HUES48 (cell line): ENCODE results near the gene PTPRN2.

Experiments used
- H3K27ac ChIP-seq: one replicate; pipeline ENCODE4 v1.7.0; 2013; ENCODE audit warnings: low read depth, low read length, inconsistent platforms
- H3K27me3 ChIP-seq: 2 replicates; pipeline ENCODE4 v1.6.1; 2013; ENCODE audit warnings: mild to moderate bottlenecking, low read length; ENCODE audit not compliant: control insufficient read depth, insufficient read depth
- H3K36me3 ChIP-seq: 2 replicates; pipeline ENCODE4 v1.6.1; 2013; ENCODE audit warnings: low read length; ENCODE audit not compliant: control insufficient read depth, insufficient read depth
- H3K4me1 ChIP-seq: 2 replicates; pipeline ENCODE4 v1.6.1; 2013; ENCODE audit warnings: mild to moderate bottlenecking, low read length; ENCODE audit not compliant: control insufficient read depth, insufficient read depth
- H3K4me3 ChIP-seq: 2 replicates; pipeline ENCODE4 v1.5.1; 2013; ENCODE audit warnings: mild to moderate bottlenecking, low read depth, low read length
- H3K9ac ChIP-seq: 2 replicates; pipeline ENCODE4 v1.6.1; 2013; ENCODE audit warnings: mild to moderate bottlenecking, low read depth, low read length, moderate library complexity
- H3K9me3 ChIP-seq: 2 replicates; pipeline ENCODE4 v1.6.1; 2013; ENCODE audit warnings: low read length; ENCODE audit not compliant: control insufficient read depth, insufficient read depth

Gene PTPRN2

DNA sequence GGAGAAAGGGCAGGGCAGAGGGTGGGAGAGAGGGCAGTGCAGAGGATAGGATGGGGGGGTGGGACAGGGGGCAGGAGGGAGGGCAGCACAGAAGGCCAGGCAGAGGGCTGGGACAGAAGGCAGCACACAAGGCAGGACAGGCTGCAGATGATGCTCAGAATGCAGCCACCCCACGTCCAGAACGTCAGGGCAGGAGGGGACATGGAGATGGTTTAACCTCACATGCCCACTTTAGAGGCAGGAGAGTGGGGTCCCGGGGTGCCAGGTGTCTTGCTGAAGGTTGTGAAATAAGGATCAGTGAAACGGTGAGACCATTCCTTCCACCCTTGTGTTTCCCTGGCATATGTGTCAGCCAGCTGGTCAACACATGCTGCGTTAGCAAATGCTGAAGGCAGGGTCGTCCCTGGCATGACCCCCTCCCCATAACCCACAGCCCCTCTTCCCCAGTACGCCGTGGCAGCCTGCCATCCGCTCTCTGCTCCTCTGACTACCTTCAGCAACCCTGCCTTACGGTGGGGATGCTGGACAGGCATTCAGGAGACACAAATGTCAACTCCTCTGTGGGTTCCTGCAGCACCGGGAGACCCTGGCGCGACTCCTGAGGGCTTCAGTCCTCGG is 658.7 kb downstream of the PTPRN2 start:
- H3K4me3 ChIP-seq, result no peak overlapping the region
- peaks cover 11% of the 10 kb centered on the region; the same call in 1 of the 2 replicates for H3K9me3 ChIP-seq
- no peaks in the 10 kb centered on the region for H3K4me1 ChIP-seq
- no peak overlapping the region for H3K9ac ChIP-seq
- H3K36me3 ChIP-seq, result no peaks in the 10 kb centered on the region
- no peaks in the 10 kb centered on the region for H3K27me3 ChIP-seq
- no peak overlapping the region for H3K27ac ChIP-seq

GRCh38 chr7:157928171-157928794 is 659.3 kb downstream of the PTPRN2 start:
- Histone ChIP-seq H3K9ac (no peak overlapping the region), H3K9me3 (peaks cover 7% of the 10 kb centered on the region; the same call in 1 of the 2 replicates), H3K27me3 (no peaks in the 10 kb centered on the region), H3K27ac (no peak overlapping the region), H3K4me1 (no peaks in the 10 kb centered on the region), H3K36me3 (no peaks in the 10 kb centered on the region), H3K4me3 (no peak overlapping the region)

DNA sequence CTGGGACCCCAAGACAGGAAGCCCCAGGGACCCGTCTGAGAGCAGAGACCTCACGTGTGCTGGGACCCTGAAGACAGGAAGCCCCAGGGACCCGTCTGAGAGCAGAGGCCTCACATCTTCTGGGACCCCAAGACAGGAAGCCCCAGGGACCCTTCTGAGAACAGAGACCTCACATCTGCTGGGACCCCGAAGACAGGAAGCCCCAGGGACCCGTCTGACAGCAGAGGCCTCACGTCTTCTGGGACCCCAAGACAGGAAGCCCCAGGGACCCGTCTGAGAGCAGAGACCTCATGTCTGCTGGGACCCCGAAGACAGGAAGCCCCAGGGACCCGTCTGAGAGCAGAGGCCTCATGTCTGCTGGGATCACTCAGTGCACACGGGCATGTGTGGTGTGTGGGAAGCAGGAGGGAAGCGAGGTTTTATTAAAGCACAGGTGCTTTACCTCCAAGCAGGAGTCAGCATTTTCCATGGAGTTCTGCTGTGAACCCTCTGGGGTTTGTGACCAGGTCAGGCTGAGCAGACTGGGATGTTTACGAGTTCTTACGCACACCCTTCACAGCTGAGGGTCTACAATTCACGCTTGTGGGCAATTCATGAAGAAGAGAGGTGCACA is 660.2 kb downstream of the PTPRN2 start:
- H3K4me1 ChIP-seq, result no peaks in the 10 kb centered on the region
- H3K27ac ChIP-seq, result no peak overlapping the region
- no peaks in the 10 kb centered on the region for H3K27me3 ChIP-seq
- H3K9ac ChIP-seq, result no peak overlapping the region
- H3K9me3 ChIP-seq, result peaks cover 3% of the 10 kb centered on the region; the same call in 1 of the 2 replicates
- no peaks in the 10 kb centered on the region for H3K36me3 ChIP-seq
- H3K4me3 ChIP-seq, result no peak overlapping the region

DNA sequence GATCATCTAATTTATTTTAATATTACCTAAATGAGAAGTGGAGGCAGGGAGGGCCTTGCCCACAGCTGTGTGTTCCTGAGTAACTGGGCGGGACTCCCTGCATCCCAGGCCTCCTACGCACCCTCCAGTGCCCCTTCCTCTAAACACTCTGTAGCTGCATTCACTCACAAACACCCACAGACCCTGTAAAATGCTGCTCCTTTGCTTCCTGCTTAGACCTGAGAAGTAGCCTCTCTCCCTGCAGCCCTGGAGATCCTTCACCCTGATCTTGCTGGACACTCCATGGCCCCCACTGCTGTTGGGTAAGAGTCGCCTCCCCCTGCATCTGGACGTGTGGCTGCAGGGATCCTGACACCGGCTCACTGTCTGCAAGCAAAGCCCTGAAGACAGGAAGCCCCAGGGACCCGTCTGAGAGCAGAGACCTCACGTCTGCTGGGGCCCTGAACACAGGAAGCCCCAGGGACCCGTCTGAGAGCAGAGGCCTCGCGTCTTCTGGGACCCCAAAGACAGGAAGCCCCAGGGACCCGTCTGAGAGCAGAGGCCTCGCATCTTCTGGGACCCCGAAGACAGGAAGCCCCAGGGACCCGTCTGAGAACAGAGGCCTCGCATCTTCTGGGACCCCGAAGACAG is 661.0 kb downstream of the PTPRN2 start:
- no peaks in the 10 kb centered on the region for H3K9me3 ChIP-seq
- no peak overlapping the region for H3K27ac ChIP-seq
- H3K4me1 ChIP-seq, result no peaks in the 10 kb centered on the region
- no peaks in the 10 kb centered on the region for H3K36me3 ChIP-seq
- H3K27me3 ChIP-seq, result no peaks in the 10 kb centered on the region
- H3K9ac ChIP-seq, result no peak overlapping the region
- no peak overlapping the region for H3K4me3 ChIP-seq

- Histone ChIP-seq H3K9me3 (no peaks in the 10 kb centered on the region), H3K4me1 (no peaks in the 10 kb centered on the region), H3K9ac (no peak overlapping the region), H3K4me3 (no peak overlapping the region), H3K36me3 (no peaks in the 10 kb centered on the region), H3K27me3 (no peaks in the 10 kb centered on the region), H3K27ac (no peak overlapping the region)
Measured at GRCh38 chr7:157926107-157926506, 661.5 kb downstream of the PTPRN2 start.

- H3K36me3 ChIP-seq, result no peaks in the 10 kb centered on the region
- H3K4me1 ChIP-seq, result no peaks in the 10 kb centered on the region
- H3K9ac ChIP-seq, result no peak overlapping the region
- no peaks in the 10 kb centered on the region for H3K9me3 ChIP-seq
- no peak overlapping the region for H3K4me3 ChIP-seq
- no peaks in the 10 kb centered on the region for H3K27me3 ChIP-seq
- H3K27ac ChIP-seq, result no peak overlapping the region
Measured at GRCh38 chr7:157925383-157925875, 662.2 kb downstream of the PTPRN2 start.

DNA sequence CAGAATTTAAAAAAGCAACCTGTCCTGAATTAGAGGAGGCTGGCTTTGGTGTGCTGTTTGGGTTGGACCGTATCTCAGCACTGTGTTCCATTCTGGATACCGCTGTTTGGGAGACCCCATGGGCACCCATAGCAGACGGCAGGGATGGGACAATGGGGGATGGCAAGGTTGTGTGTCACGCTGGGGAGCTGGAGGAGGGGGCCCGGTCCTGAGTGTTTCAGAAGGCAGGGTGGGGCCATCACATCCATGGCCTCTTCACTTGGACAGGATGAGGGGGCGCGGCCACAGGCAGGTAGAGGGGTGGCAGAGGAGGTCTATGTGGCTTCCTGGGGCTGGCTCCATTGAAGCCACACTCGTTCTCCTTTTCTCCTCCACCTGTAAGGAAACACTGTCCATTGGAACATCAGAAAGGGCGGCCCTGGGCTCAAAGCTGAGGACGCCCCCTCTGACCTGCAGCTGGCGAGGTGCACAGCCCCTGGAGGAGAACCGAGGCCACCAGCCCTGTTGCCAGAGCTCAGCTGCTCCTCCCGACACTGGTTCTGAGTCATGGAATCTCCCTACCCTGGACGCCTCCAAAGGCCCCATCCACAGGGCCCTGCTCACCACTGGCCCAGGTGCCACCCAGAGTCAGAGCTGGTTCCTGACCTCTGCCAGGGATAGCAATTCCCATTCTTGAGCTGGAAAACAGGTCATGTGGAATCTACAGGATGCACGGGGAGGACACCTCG is 663.6 kb downstream of the PTPRN2 start:
- H3K9ac ChIP-seq, result no peak overlapping the region
- H3K4me3 ChIP-seq, result no peak overlapping the region
- no peaks in the 10 kb centered on the region for H3K4me1 ChIP-seq
- no peaks in the 10 kb centered on the region for H3K27me3 ChIP-seq
- no peaks in the 10 kb centered on the region for H3K9me3 ChIP-seq
- no peaks in the 10 kb centered on the region for H3K36me3 ChIP-seq
- no peak overlapping the region for H3K27ac ChIP-seq

DNA sequence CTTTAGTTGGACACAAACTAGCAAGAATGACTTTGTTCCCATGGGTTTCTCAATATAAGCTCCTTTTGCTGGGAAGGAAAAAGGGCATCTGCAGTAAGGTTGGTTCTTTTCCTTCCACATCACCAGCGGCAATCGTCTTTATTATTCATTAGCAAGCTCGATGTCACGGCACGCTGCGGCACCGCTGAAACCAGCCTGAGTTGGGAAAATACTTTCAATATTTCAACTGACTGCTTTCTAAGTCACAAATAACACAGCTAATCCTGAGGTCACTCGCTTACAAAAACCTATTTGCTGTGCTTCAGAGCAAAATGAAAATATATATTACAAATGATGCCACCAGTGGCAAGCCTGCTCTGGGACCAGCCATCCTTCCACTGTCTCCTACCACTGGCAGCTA is 665.0 kb downstream of the PTPRN2 start:
- H3K4me1 ChIP-seq, result no peaks in the 10 kb centered on the region
- H3K4me3 ChIP-seq, result no peak overlapping the region
- no peak overlapping the region for H3K9ac ChIP-seq
- H3K27me3 ChIP-seq, result no peaks in the 10 kb centered on the region
- H3K27ac ChIP-seq, result no peak overlapping the region
- H3K9me3 ChIP-seq, result no peaks in the 10 kb centered on the region
- H3K36me3 ChIP-seq, result no peaks in the 10 kb centered on the region

- Histone ChIP-seq H3K9ac (no peak overlapping the region), H3K9me3 (peaks cover 3% of the 10 kb centered on the region; the same call in 1 of the 2 replicates), H3K36me3 (no peaks in the 10 kb centered on the region), H3K4me3 (no peak overlapping the region), H3K27ac (no peak overlapping the region), H3K27me3 (no peaks in the 10 kb centered on the region), H3K4me1 (no peaks in the 10 kb centered on the region)
Measured at GRCh38 chr7:157918326-157919080, 669.1 kb downstream of the PTPRN2 start.

GRCh38 chr7:157916946-157917640 is 670.5 kb downstream of the PTPRN2 start:
- H3K9me3 ChIP-seq, result peaks cover 3% of the 10 kb centered on the region; the same call in 1 of the 2 replicates
- H3K4me3 ChIP-seq, result no peak overlapping the region
- no peak overlapping the region for H3K9ac ChIP-seq
- no peaks in the 10 kb centered on the region for H3K36me3 ChIP-seq
- H3K27ac ChIP-seq, result no peak overlapping the region
- no peaks in the 10 kb centered on the region for H3K4me1 ChIP-seq
- no peaks in the 10 kb centered on the region for H3K27me3 ChIP-seq
